ENCODE data around the gene WDR88.
"Not testable (repeated sequence)": the region's sequence is repeated elsewhere in the genome, so short reads cannot be mapped to it uniquely, and the experiment has no call there.

The WDR88 gene

GRCh38 chr19:33166037-33166436 lies 34.1 kb downstream of the WDR88 start:
- H2BK5ac ChIP-seq (ENCODE audit: low read depth, low read length, poor library complexity, severe bottlenecking); H3K9me3 ChIP-seq (ENCODE audit: control insufficient read depth, low read length); DNase-seq; H3K27ac ChIP-seq (ENCODE audit: low read length, poor library complexity, severe bottlenecking); H4K91ac ChIP-seq (ENCODE audit: low read length); H3K23ac ChIP-seq (ENCODE audit: low read length in 2 of 2); H2AFZ ChIP-seq (ENCODE audit: low read depth, low read length); H2BK15ac ChIP-seq (ENCODE audit: low read depth, poor library complexity, severe bottlenecking); H3K18ac ChIP-seq (ENCODE audit: low read depth in 1 of 2, low read length in 2 of 2); H3K4ac ChIP-seq (ENCODE audit: low read depth in 1 of 2, low read length in 2 of 2); H3K4me3 ChIP-seq (ENCODE audit: insufficient read depth in 1 of 2, low read depth in 1 of 2, low read length in 2 of 2); H2BK12ac ChIP-seq (ENCODE audit: low read length in 2 of 2); H3K4me1 ChIP-seq (ENCODE audit: control insufficient read depth, insufficient read depth, low read depth, low read length); H3K4me2 ChIP-seq (ENCODE audit: low read length, poor library complexity, severe bottlenecking); H2AK5ac ChIP-seq (ENCODE audit: low read length, severe bottlenecking); H2BK120ac ChIP-seq (ENCODE audit: low read depth, low read length); H3K36me3 ChIP-seq (ENCODE audit: control insufficient read depth in 1 of 2, insufficient read depth in 2 of 2, low read depth in 1 of 2, low read length in 2 of 2); H3K79me1 ChIP-seq (replicated peaks; ENCODE audit: low read length, poor library complexity, severe bottlenecking); H3K27me3 ChIP-seq (ENCODE audit: control insufficient read depth in 1 of 2, insufficient read depth in 1 of 2, low read length in 2 of 2); H3K9ac ChIP-seq (ENCODE audit: low read length); H4K8ac ChIP-seq (ENCODE audit: low read length); H3K14ac ChIP-seq (ENCODE audit: low read length in 2 of 2): not testable (repeated sequence)
- WGBS, result 60% methylated on average over 6 of the region's 6 CpGs

GRCh38 chr19:33167438-33167837 lies 35.5 kb downstream of the WDR88 start:
- WGBS, result 100% methylated on average over 1 of the region's 1 CpG
- no peak overlapping the region for H2AFZ ChIP-seq (ENCODE audit: low read depth, low read length)

GRCh38 chr19:33168528-33168927 lies 36.6 kb downstream of the WDR88 start:
- H3K14ac ChIP-seq (ENCODE audit: low read length in 2 of 2), result no peak overlapping the region
- 67% methylated on average over 1 of the region's 1 CpG for WGBS

More at GRCh38 chr19:33167438-33167837, 35.5 kb downstream of the WDR88 start:
- no peak overlapping the region for H3K14ac ChIP-seq (ENCODE audit: low read length in 2 of 2)
- no peak overlapping the region for H2AK5ac ChIP-seq (ENCODE audit: low read length, severe bottlenecking)
- H3K79me1 ChIP-seq (replicated peaks; ENCODE audit: low read length, poor library complexity, severe bottlenecking), result peaks cover 1% of the 10 kb centered on the region
- no peak overlapping the region for H2BK5ac ChIP-seq (ENCODE audit: low read depth, low read length, poor library complexity, severe bottlenecking)
- H3K4me3 ChIP-seq (ENCODE audit: insufficient read depth in 1 of 2, low read depth in 1 of 2, low read length in 2 of 2), result no peak overlapping the region
- no peak overlapping the region for H4K8ac ChIP-seq (ENCODE audit: low read length)
- H3K27ac ChIP-seq (ENCODE audit: low read length, poor library complexity, severe bottlenecking), result no peak overlapping the region
- no peaks in the 10 kb centered on the region for H3K9me3 ChIP-seq (ENCODE audit: control insufficient read depth, low read length)
- H3K23ac ChIP-seq (ENCODE audit: low read length in 2 of 2), result no peak overlapping the region
- no peak overlapping the region for H3K9ac ChIP-seq (ENCODE audit: low read length)
- no peak overlapping the region for H2BK15ac ChIP-seq (ENCODE audit: low read depth, poor library complexity, severe bottlenecking)
- H3K36me3 ChIP-seq (ENCODE audit: control insufficient read depth in 1 of 2, insufficient read depth in 2 of 2, low read depth in 1 of 2, low read length in 2 of 2), result no peaks in the 10 kb centered on the region
- DNase-seq, result no peak
- H3K4me2 ChIP-seq (ENCODE audit: low read length, poor library complexity, severe bottlenecking), result no peak overlapping the region
- H3K18ac ChIP-seq (ENCODE audit: low read depth in 1 of 2, low read length in 2 of 2), result no peak overlapping the region
- H2BK120ac ChIP-seq (ENCODE audit: low read depth, low read length), result no peak overlapping the region
- no peaks in the 10 kb centered on the region for H3K27me3 ChIP-seq (ENCODE audit: control insufficient read depth in 1 of 2, insufficient read depth in 1 of 2, low read length in 2 of 2)
- no peak overlapping the region for H3K4ac ChIP-seq (ENCODE audit: low read depth in 1 of 2, low read length in 2 of 2)
- H3K4me1 ChIP-seq (ENCODE audit: control insufficient read depth, insufficient read depth, low read depth, low read length), result peaks cover 3% of the 10 kb centered on the region
- no peak overlapping the region for H4K91ac ChIP-seq (ENCODE audit: low read length)
- H2BK12ac ChIP-seq (ENCODE audit: low read length in 2 of 2), result no peak overlapping the region

GRCh38 chr19:33171222-33171795 lies 39.4 kb downstream of the WDR88 start:
- H2BK15ac ChIP-seq (ENCODE audit: low read depth, poor library complexity, severe bottlenecking), result no peak overlapping the region
- no peak overlapping the region for H2BK5ac ChIP-seq (ENCODE audit: low read depth, low read length, poor library complexity, severe bottlenecking)
- no peak overlapping the region for H4K91ac ChIP-seq (ENCODE audit: low read length)
- H2AFZ ChIP-seq (ENCODE audit: low read depth, low read length), result no peak overlapping the region
- H3K4me3 ChIP-seq (ENCODE audit: insufficient read depth in 1 of 2, low read depth in 1 of 2, low read length in 2 of 2), result no peak overlapping the region
- peaks cover 10% of the 10 kb centered on the region for H3K79me1 ChIP-seq (replicated peaks; ENCODE audit: low read length, poor library complexity, severe bottlenecking)
- H2AK5ac ChIP-seq (ENCODE audit: low read length, severe bottlenecking), result no peak overlapping the region
- no peaks in the 10 kb centered on the region for H3K9me3 ChIP-seq (ENCODE audit: control insufficient read depth, low read length)
- peaks cover 29% of the 10 kb centered on the region for H3K4me1 ChIP-seq (ENCODE audit: control insufficient read depth, insufficient read depth, low read depth, low read length)
- H3K14ac ChIP-seq (ENCODE audit: low read length in 2 of 2), result no peak overlapping the region
- no peak overlapping the region for H3K4me2 ChIP-seq (ENCODE audit: low read length, poor library complexity, severe bottlenecking)
- H3K23ac ChIP-seq (ENCODE audit: low read length in 2 of 2), result no peak overlapping the region
- no peaks in the 10 kb centered on the region for H3K36me3 ChIP-seq (ENCODE audit: control insufficient read depth in 1 of 2, insufficient read depth in 2 of 2, low read depth in 1 of 2, low read length in 2 of 2)
- no peaks in the 10 kb centered on the region for H3K27me3 ChIP-seq (ENCODE audit: control insufficient read depth in 1 of 2, insufficient read depth in 1 of 2, low read length in 2 of 2)
- no peak overlapping the region for H3K27ac ChIP-seq (ENCODE audit: low read length, poor library complexity, severe bottlenecking)
- no peak overlapping the region for H4K8ac ChIP-seq (ENCODE audit: low read length)
- no peak overlapping the region for H3K4ac ChIP-seq (ENCODE audit: low read depth in 1 of 2, low read length in 2 of 2)
- 100% methylated on average over 1 of the region's 1 CpG for WGBS
- no peak overlapping the region for H2BK12ac ChIP-seq (ENCODE audit: low read length in 2 of 2)
- no peak overlapping the region for H3K18ac ChIP-seq (ENCODE audit: low read depth in 1 of 2, low read length in 2 of 2)
- no peak overlapping the region for H3K9ac ChIP-seq (ENCODE audit: low read length)
- H2BK120ac ChIP-seq (ENCODE audit: low read depth, low read length), result no peak overlapping the region
- DNase-seq, result no peak

More at GRCh38 chr19:33168528-33168927, 36.6 kb downstream of the WDR88 start:
- no peak for DNase-seq
- H2AK5ac ChIP-seq (ENCODE audit: low read length, severe bottlenecking), result no peak overlapping the region
- H2BK5ac ChIP-seq (ENCODE audit: low read depth, low read length, poor library complexity, severe bottlenecking), result no peak overlapping the region
- H3K79me1 ChIP-seq (replicated peaks; ENCODE audit: low read length, poor library complexity, severe bottlenecking), result peaks cover 1% of the 10 kb centered on the region
- no peak overlapping the region for H3K18ac ChIP-seq (ENCODE audit: low read depth in 1 of 2, low read length in 2 of 2)
- no peak overlapping the region for H2BK12ac ChIP-seq (ENCODE audit: low read length in 2 of 2)
- H3K9ac ChIP-seq (ENCODE audit: low read length), result no peak overlapping the region
- H2BK15ac ChIP-seq (ENCODE audit: low read depth, poor library complexity, severe bottlenecking), result no peak overlapping the region
- no peak overlapping the region for H4K8ac ChIP-seq (ENCODE audit: low read length)
- H3K36me3 ChIP-seq (ENCODE audit: control insufficient read depth in 1 of 2, insufficient read depth in 2 of 2, low read depth in 1 of 2, low read length in 2 of 2), result no peaks in the 10 kb centered on the region
- no peak overlapping the region for H3K4me2 ChIP-seq (ENCODE audit: low read length, poor library complexity, severe bottlenecking)
- no peak overlapping the region for H3K27ac ChIP-seq (ENCODE audit: low read length, poor library complexity, severe bottlenecking)
- no peak overlapping the region for H2AFZ ChIP-seq (ENCODE audit: low read depth, low read length)
- H3K27me3 ChIP-seq (ENCODE audit: control insufficient read depth in 1 of 2, insufficient read depth in 1 of 2, low read length in 2 of 2), result no peaks in the 10 kb centered on the region
- H3K4me3 ChIP-seq (ENCODE audit: insufficient read depth in 1 of 2, low read depth in 1 of 2, low read length in 2 of 2), result no peak overlapping the region
- peaks cover 13% of the 10 kb centered on the region for H3K4me1 ChIP-seq (ENCODE audit: control insufficient read depth, insufficient read depth, low read depth, low read length)
- no peak overlapping the region for H3K4ac ChIP-seq (ENCODE audit: low read depth in 1 of 2, low read length in 2 of 2)
- H3K23ac ChIP-seq (ENCODE audit: low read length in 2 of 2), result no peak overlapping the region
- H3K9me3 ChIP-seq (ENCODE audit: control insufficient read depth, low read length), result no peaks in the 10 kb centered on the region
- no peak overlapping the region for H4K91ac ChIP-seq (ENCODE audit: low read length)
- no peak overlapping the region for H2BK120ac ChIP-seq (ENCODE audit: low read depth, low read length)
